NT2/D1 (cell line): ENCODE data around the gene HMX1.

ENCODE experiments used
- DNase-seq: peaks from one replicate; pipeline ENCODE4 v3.0.0-alpha.2; 2011; ENCODE audit warnings: low read depth, low spot score
- H3K27me3 ChIP-seq: 2 replicates; pipeline ENCODE4 v1.6.0; 2011; ENCODE audit warnings: mild to moderate bottlenecking; ENCODE audit not compliant: insufficient read length, insufficient read depth
- H3K36me3 ChIP-seq: 2 replicates; pipeline ENCODE4 v1.6.1; 2011; ENCODE audit warnings: mild to moderate bottlenecking, low read length, mixed read lengths; ENCODE audit not compliant: insufficient read depth, insufficient read length
- H3K4me1 ChIP-seq: 2 replicates; pipeline ENCODE4 v1.5.1; 2011; ENCODE audit not compliant: insufficient read depth, insufficient read length
- H3K4me3 ChIP-seq: 2 replicates; pipeline ENCODE4 v1.5.1; 2011; ENCODE audit warnings: low read depth; ENCODE audit not compliant: insufficient read length
- H3K9ac ChIP-seq: 2 replicates; pipeline ENCODE4 v1.6.0; 2011; ENCODE audit warnings: low read depth; ENCODE audit not compliant: insufficient read length
- H3K9me3 ChIP-seq: 2 replicates; pipeline ENCODE4 v1.5.1; 2011; ENCODE audit warnings: mild to moderate bottlenecking, low read length; ENCODE audit not compliant: insufficient read depth
- SUZ12 ChIP-seq: IDR thresholded peaks from 2 replicates; pipeline ENCODE4 v1.6.1; 2011; ENCODE audit not compliant: insufficient read length, insufficient read depth; ENCODE audit errors: extremely low read depth
- YY1 ChIP-seq: IDR thresholded peaks from 2 replicates; pipeline ENCODE4 v1.6.1; 2011; ENCODE audit not compliant: insufficient read length, insufficient read depth
- ZNF274 ChIP-seq: IDR thresholded peaks from 2 replicates; pipeline ENCODE4 v1.6.1; 2011; ENCODE audit warnings: mild to moderate bottlenecking, low read depth, low read length

The HMX1 gene

DNA sequence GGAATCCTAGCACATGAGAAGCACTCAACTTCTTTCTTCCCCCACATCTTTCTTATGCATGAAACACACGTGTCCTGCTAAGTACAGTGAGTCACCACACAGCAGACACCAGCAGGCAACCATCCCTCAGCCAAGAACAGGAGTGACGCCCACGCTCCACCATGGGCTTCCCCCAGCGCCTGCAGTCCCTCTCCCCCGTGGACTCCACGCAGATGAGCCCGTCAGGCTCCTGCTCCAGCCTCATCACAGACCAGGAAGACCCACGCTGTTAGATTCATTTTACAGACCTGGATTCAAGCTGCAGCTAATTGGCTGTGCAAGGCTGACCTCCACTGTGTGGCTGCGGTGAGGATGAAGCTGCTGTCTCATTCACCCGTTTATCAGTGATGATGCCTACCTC is 16.7 kb downstream of the HMX1 start:
- no peak overlapping the region for H3K9ac ChIP-seq
- no peak for DNase-seq
- H3K4me3 ChIP-seq: no peak overlapping the region
- no peaks in the 10 kb centered on the region for H3K36me3 ChIP-seq
- no peaks in the 10 kb centered on the region for H3K9me3 ChIP-seq
- H3K4me1 ChIP-seq: peaks cover 34% of the 10 kb centered on the region
- peaks cover 53% of the 10 kb centered on the region for H3K27me3 ChIP-seq
- TF ChIP-seq YY1 (no peak), ZNF274 (no peak), SUZ12 (no peak)

DNA sequence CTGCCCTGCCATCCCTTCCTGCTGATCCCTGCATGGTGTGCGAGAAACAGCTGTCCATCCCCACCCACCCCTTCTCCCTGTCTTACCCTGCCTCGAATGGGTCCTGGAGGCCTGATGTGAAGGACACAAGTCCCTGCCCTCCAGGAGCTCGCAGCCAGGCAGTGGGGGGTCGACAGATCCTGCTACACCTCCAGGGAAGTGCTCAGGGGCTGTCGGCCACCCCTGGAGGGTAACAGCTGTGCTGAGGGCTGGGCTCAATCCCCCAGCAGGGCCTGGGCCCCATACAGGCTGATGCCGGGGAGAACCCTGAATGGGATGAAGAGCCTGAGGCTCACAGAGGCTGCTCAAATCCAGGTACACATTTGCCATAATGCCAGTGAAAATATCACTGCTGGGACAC is 17.6 kb downstream of the HMX1 start:
- no peaks in the 10 kb centered on the region for H3K9me3 ChIP-seq
- peaks cover 47% of the 10 kb centered on the region for H3K27me3 ChIP-seq
- H3K4me1 ChIP-seq: peaks cover 25% of the 10 kb centered on the region
- H3K4me3 ChIP-seq: no peak overlapping the region
- no peak for DNase-seq
- H3K36me3 ChIP-seq: no peaks in the 10 kb centered on the region
- H3K9ac ChIP-seq: peak overlapping the region; percentile 37
- TF ChIP-seq ZNF274 (no peak), SUZ12 (no peak), YY1 (no peak)

DNA sequence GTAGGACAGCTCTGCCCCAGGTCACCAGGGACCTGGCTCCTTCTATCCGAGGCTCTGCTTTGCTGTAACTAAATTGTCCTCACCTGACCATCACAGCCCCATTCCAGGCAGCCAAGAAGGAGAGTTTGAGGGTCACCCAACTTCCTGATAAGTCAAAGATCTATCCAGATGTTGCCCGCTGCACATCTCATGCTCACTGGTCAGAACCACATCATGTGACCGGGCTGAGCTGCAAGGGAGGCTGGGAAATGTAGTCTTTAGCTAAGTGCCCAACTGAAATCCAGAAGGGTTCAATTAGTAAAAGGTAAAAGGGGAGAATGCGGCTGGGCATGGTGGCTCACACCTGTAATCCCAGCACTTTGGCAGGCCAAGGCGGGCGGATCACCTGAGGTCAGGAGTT is 18.4 kb downstream of the HMX1 start:
- H3K4me1 ChIP-seq: peaks cover 24% of the 10 kb centered on the region
- H3K27me3 ChIP-seq: peaks cover 43% of the 10 kb centered on the region
- DNase-seq: no peak

DNA sequence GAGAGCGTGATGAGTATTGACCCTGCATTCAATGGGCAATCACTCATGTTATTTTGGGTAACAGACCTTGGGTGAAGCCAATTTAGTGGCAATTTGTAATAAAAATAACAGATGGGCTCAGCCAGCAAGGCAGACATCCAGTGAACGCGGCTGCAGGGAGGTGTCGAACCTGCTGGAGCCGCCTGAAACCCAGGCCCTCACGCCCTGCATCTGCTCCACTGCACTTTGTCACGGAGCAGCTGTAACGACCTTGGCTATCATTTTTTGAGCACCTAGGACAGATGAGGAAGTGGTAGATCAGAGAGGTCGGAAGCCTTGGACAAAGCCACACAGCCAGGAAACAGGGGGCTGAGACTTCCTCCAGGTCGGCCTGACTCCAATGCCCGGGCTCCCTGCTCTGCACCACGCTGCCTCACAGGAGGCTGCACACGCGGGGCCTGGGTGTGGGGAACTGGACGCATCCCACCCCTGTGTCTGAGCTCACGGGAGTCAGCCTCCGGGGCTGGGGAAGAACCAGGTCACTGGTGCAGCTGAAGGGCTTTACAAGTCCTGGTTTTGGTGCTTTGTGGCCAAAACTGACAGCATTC is 19.4 kb downstream of the HMX1 start:
- TF ChIP-seq SUZ12 (no peak), YY1 (no peak), ZNF274 (no peak)
- no peak for DNase-seq
- Histone ChIP-seq H3K9ac (no peak overlapping the region), H3K4me1 (peaks cover 29% of the 10 kb centered on the region), H3K27me3 (peaks cover 33% of the 10 kb centered on the region), H3K4me3 (no peak overlapping the region), H3K36me3 (no peaks in the 10 kb centered on the region), H3K9me3 (no peaks in the 10 kb centered on the region)

More for the DNA sequence above, 18.4 kb downstream of the HMX1 start:
- no peak overlapping the region for H3K9ac ChIP-seq
- no peaks in the 10 kb centered on the region for H3K36me3 ChIP-seq
- no peak for TF ChIP-seq YY1
- TF ChIP-seq SUZ12: no peak
- no peak for TF ChIP-seq ZNF274
- H3K9me3 ChIP-seq: no peaks in the 10 kb centered on the region
- no peak overlapping the region for H3K4me3 ChIP-seq

DNA sequence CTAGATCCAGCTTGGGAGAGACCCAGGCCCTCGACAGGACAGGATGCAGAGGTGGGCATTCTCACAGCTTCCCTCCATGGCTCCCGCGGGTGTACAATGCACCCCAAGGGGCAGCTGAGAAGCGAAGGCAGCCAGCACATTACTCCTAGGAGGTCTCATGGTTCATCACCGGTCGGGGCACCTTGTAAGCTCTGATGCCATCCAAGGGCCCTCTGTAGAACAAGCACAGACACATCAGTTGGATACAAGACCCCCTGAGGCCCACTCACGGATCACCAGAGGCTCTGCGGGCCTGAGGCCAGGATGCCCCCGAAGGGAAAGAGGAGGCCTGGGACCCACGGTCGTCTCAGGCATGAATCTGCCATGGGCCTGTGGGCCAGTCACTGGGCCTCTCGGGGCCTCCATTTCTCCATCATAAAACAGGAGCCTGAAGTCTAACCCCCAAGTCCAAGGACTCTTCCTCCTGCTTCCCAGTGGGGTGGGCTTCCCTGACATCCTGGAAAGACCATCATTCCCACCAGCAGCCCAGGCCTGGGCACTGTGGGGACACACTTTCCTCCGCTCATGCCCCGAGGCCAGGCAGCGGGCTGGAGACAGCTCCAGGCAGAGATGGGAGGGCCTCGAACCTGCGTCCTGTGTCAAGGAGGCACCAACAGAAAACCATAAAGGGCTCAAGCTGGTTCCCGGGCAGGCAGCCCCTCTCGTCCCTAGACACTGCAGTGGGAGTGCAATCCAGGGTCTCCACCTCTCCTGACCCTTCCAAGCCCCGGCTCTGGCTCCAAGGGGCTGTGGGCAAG is 20.1 kb downstream of the HMX1 start:
- no peaks in the 10 kb centered on the region for H3K36me3 ChIP-seq
- peaks cover 26% of the 10 kb centered on the region for H3K27me3 ChIP-seq
- no peak for TF ChIP-seq SUZ12
- TF ChIP-seq YY1: no peak
- TF ChIP-seq ZNF274: no peak
- no peaks in the 10 kb centered on the region for H3K9me3 ChIP-seq
- no peak overlapping the region for H3K9ac ChIP-seq
- peaks cover 31% of the 10 kb centered on the region for H3K4me1 ChIP-seq
- no peak overlapping the region for H3K4me3 ChIP-seq
- no peak for DNase-seq

DNA sequence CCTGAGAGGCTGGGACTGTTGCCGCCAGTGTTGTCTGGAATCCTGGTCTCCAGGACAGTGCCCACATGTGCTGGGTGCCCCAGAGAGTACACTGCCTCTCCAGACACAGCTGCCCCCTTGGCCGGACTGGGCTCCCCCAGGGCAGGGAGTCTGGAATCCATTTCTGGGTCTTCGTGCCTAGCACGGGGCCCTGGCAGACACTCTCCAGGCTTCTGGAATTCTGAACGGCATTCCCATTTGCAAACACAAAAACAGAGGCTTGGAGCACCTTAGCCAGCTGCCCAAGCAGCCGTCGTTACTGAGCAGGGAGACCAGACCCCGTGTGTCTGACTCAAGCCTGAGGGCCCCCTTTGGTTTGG is 20.8 kb downstream of the HMX1 start:
- Histone ChIP-seq H3K36me3 (no peaks in the 10 kb centered on the region), H3K4me3 (no peak overlapping the region), H3K9me3 (no peaks in the 10 kb centered on the region), H3K9ac (no peak overlapping the region), H3K27me3 (peaks cover 19% of the 10 kb centered on the region), H3K4me1 (peaks cover 32% of the 10 kb centered on the region)
- no peak for DNase-seq
- no peak for TF ChIP-seq YY1
- TF ChIP-seq SUZ12: no peak
- TF ChIP-seq ZNF274: no peak

DNA sequence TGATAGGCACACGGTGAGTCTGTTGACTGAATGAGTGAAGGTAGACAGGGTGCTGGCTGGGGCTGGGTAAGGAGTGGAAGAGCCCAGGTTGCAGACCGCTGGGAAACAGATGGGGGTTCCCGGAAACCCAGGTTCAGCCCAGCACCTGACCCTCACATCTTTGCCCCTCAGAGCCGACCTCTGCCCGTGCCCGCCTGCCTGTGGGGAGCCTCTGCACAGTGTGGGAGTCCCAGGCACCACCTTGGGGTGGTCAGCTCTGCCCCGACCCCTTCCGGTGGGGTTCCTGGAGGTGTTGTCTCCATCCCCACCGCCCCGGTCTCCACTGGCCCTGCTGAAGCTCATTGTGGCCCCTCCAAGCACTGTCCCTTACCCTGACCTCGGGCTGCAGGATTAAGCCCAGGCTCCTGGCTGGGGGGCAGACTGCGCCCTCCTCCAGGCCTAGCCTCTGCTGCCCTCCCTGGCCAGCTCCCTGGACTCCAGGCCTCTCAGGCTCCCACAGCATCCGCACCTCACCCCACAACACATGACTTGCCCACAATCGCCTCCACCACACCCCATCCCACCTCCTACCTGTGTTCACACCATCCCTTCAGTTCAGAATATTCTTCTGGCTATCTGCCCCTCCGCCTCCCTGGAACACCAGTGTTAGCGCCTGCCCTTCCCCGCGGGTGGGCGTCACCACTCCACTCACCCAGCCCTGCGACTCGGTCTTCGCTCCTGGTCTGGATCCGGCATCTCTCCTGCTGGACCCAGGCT is 21.4 kb downstream of the HMX1 start:
- H3K9ac ChIP-seq: no peak overlapping the region
- no peak overlapping the region for H3K4me3 ChIP-seq
- H3K9me3 ChIP-seq: no peaks in the 10 kb centered on the region
- H3K36me3 ChIP-seq: no peaks in the 10 kb centered on the region
- TF ChIP-seq SUZ12: no peak
- TF ChIP-seq YY1: no peak
- no peak for TF ChIP-seq ZNF274
- peaks cover 29% of the 10 kb centered on the region for H3K4me1 ChIP-seq
- DNase-seq: no peak
- peaks cover 13% of the 10 kb centered on the region for H3K27me3 ChIP-seq
